PC-9 (cell line): ENCODE results near the gene ESPN.

Experiments used
- CTCF ChIP-seq: fragments of 200-600 bp; sonication (generic); conservative IDR thresholded peaks from 2 replicates; pipeline ENCODE4 v1.6.1; 2017; ENCODE audit warnings: mixed run types, antibody characterized with exemption, mild to moderate bottlenecking, moderate library complexity
- EZH2 ChIP-seq: fragments of 200-600 bp; sonication (generic); IDR thresholded peaks from 2 replicates; pipeline ENCODE4 v1.8.0; 2017; ENCODE audit warnings: antibody characterized with exemption, low read depth

- no peak for TF ChIP-seq CTCF
- no peak for TF ChIP-seq EZH2
Observed at GRCh38 chr1:6419397-6419803, 5.2 kb upstream of the ESPN start.
